ENCODE measurements around the gene ILRUN. TPM values are rescaled to one million over a fixed set of nuclear protein-coding genes. Genes with fewer than 3 reads are reported as not detected.
"Not testable (repeated sequence)": the region's sequence is repeated elsewhere in the genome, so short reads cannot be mapped to it uniquely, and the experiment has no call there.

ILRUN gene
- total and polyA plus RNA-seq, 9 donors: 29.4 to 86.5 (median 47.6) TPM

DNA sequence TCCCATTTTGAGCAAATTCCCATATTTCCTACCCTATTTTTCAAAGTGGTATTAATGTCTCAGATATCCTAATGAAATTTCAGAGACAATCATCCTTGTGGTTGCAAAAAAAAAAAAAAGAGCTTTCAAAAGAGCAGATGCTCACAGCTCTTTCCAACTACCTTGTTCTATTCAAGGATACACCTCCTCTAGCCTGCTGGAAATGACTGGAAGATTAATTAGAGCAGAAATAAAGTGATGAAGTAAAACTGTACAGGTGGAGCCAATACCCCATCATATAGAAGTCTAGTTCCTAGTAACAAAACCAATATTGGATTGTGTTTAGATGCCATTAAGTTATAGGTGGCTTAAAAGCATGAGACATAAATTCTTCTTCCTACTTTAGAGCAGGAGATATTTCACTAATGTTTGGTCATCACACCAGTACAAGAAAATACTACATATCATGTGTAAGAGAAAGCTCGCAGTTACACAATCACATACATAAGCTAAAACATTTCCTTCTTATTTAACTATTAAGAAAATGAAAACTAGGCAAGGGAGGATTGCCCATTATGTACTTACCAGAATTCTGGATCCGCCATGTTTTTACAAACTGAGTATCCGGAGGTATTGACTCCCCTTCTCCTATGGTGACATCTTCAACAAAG, 42.4 kb downstream of the ILRUN start:
- WGBS, 3 donors: 95 to 97% (median 95%) methylated on average over 3 of the region's 3 CpGs
- H3K27ac ChIP-seq: no peak overlapping the region
- H3K9me3 ChIP-seq: no peaks in the 10 kb centered on the region
- H3K27me3 ChIP-seq: no peaks in the 10 kb centered on the region
- TF ChIP-seq POLR2A (IDR thresholded peaks at IDR 0.05) (no peak), EP300 (IDR thresholded peaks at IDR 0.05) (no peak)
- intact Hi-C loops (cut with DNase I): no loop called here
- no peak for DNase-seq
- H3K4me1 ChIP-seq (ENCODE audit: insufficient read depth): peaks cover 10% of the 10 kb centered on the region
- no peaks in the 10 kb centered on the region for H3K36me3 ChIP-seq
- no peak overlapping the region for H3K4me3 ChIP-seq

DNA sequence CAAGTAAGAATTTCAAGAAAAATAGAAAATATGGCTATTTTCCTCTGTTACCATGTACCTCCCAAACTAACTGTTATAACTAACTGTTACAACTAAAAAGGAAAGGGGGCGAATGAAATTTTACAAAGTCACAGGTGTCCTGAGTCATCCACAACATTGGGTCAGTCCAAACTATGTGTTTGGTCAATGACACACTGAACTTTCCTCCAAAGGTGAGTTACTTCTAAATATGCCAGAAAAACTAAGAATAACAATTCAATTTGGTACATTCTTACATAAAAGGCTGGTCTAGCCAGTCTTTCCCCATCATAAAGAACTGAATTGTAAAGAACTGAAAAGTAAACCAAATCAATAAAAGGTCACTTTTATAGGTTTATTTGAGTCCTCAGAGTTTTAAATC, 44.3 kb downstream of the ILRUN start:
- 93 to 98% (median 95%) methylated on average over 1 of the region's 1 CpG for WGBS, 3 donors
- TF ChIP-seq, protein P1, sequence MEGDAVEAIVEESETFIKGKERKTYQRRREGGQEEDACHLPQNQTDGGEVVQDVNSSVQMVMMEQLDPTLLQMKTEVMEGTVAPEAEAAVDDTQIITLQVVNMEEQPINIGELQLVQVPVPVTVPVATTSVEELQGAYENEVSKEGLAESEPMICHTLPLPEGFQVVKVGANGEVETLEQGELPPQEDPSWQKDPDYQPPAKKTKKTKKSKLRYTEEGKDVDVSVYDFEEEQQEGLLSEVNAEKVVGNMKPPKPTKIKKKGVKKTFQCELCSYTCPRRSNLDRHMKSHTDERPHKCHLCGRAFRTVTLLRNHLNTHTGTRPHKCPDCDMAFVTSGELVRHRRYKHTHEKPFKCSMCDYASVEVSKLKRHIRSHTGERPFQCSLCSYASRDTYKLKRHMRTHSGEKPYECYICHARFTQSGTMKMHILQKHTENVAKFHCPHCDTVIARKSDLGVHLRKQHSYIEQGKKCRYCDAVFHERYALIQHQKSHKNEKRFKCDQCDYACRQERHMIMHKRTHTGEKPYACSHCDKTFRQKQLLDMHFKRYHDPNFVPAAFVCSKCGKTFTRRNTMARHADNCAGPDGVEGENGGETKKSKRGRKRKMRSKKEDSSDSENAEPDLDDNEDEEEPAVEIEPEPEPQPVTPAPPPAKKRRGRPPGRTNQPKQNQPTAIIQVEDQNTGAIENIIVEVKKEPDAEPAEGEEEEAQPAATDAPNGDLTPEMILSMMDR (IDR thresholded peaks at IDR 0.05): no peak
- TF ChIP-seq POLR2A (IDR thresholded peaks at IDR 0.05) (no peak), EP300 (IDR thresholded peaks at IDR 0.05) (no peak)
- Histone ChIP-seq H3K27me3 (no peaks in the 10 kb centered on the region), H3K9me3 (no peaks in the 10 kb centered on the region), H3K27ac (no peak overlapping the region), H3K4me1 (ENCODE audit: insufficient read depth) (peaks cover 4% of the 10 kb centered on the region), H3K36me3 (no peaks in the 10 kb centered on the region), H3K4me3 (no peak overlapping the region)
- intact Hi-C loops (cut with DNase I): no loop called here
- no peak for DNase-seq

DNA sequence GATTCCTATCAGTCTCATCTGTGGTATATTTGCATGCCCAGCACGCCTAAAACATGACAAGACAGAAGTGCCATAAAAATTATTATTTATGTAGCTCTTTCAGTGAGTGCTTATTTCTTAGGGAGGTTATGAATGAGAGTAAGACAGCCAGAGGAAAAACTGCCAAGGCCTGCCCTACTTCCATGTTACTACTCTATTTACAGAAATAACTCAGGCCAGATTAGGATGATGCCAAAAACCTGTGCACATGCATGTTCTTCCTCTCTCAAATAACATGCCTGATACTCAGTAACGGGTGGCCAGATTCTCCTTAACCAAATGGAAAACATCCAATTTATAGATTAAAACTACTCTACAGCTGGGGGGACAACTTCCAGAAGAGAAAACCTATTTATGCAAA, 45.7 kb downstream of the ILRUN start:
- Histone ChIP-seq H3K36me3 (no peaks in the 10 kb centered on the region), H3K4me3 (no peak overlapping the region), H3K4me1 (ENCODE audit: insufficient read depth) (peaks cover under 1% of the 10 kb centered on the region), H3K27me3 (no peaks in the 10 kb centered on the region), H3K27ac (no peak overlapping the region), H3K9me3 (no peaks in the 10 kb centered on the region)
- TF ChIP-seq EP300 (IDR thresholded peaks at IDR 0.05) (no peak), POLR2A (IDR thresholded peaks at IDR 0.05) (no peak)
- intact Hi-C loops (cut with DNase I): no loop called here
- no peak for DNase-seq
- 80 to 83% (median 82%) methylated on average over 2 of the region's 2 CpGs for WGBS, 3 donors

DNA sequence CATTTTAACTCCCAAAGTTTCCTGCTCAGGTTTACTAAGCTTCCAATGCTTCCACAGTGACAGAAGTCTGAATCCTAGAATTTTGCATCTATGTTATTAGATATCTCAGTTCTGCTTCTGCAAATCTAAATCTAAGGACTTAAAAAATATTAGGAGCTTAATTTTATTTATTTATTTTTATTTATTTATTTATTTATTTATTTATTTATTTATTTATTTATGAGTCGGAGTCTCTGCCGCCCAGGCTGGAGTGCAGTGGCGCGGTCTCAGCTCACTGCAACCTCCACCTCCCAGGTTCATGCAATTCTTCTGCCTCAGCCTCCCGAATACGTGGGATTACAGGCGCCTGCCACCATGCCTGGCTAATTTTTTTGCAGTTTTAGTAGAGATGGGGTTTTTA, 46.3 kb downstream of the ILRUN start:
- H3K27ac ChIP-seq; H3K4me1 ChIP-seq (ENCODE audit: insufficient read depth); intact Hi-C loops (cut with DNase I); H3K36me3 ChIP-seq; H3K27me3 ChIP-seq; H3K9me3 ChIP-seq; H3K4me3 ChIP-seq; DNase-seq: not testable (repeated sequence)
- WGBS, 3 donors: 89 to 98% (median 96%) methylated on average over 7 of the region's 7 CpGs

DNA sequence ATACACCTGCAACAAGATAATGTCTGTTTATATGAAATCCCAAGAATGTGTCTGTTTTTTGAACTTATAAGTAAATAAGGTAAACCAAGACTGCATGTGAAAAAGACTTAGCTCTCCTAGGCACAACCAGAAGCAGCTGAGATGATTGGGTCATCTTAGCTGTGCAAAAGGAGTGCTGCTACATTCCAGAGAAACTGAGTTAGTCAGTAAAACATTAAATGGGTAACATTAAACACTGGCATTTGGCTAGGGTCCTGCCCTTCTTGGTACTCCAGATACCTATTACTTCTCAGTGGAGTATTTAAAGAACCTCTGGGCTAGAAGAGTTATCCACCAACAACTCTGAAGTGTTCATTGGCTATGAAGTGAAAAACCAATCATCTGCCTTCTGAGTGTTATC, 47.8 kb downstream of the ILRUN start:
- Histone ChIP-seq H3K9me3 (no peaks in the 10 kb centered on the region), H3K36me3 (no peaks in the 10 kb centered on the region), H3K27me3 (no peaks in the 10 kb centered on the region), H3K27ac (no peak overlapping the region), H3K4me1 (ENCODE audit: insufficient read depth) (no peaks in the 10 kb centered on the region), H3K4me3 (no peak overlapping the region)
- TF ChIP-seq EP300 (IDR thresholded peaks at IDR 0.05) (no peak), POLR2A (IDR thresholded peaks at IDR 0.05) (no peak)
- TF ChIP-seq, protein P1 (IDR thresholded peaks at IDR 0.05): no peak
- intact Hi-C loops (cut with DNase I): no loop called here
- no peak for DNase-seq

Small RNA genes lying within 50 kb of the gene (small RNA-seq; reads per million reads assigned to genes)
- not detected for gene RN7SL200P

Other genes with a start within 250 kb of the ILRUN start
- gene PACSIN1, start 230.7 kb downstream of the ILRUN start, total RNA-seq: under 1 TPM in 5 of 7 donors, not detected in 2; 0.08 to 0.47 (median 0.35) TPM
- gene PACSIN1, start 230.7 kb downstream of the ILRUN start, polyA plus RNA-seq: under 1 TPM; 0.45 to 0.55 TPM
- 1 to 10 TPM in 1 of 7 donors, under 1 TPM in 4, not detected in 2; 0.24 to 1.6 (median 0.69) TPM for gene SPDEF, start 140.4 kb downstream of the ILRUN start, total RNA-seq
- gene SPDEF, start 140.4 kb downstream of the ILRUN start, polyA plus RNA-seq: under 1 TPM in 1 of 2 donors, not detected in 1; 0.11 TPM
- gene SNRPC, start 60.7 kb upstream of the ILRUN start, total RNA-seq: 10 to 100 TPM; 46.6 to 93.2 (median 57.1) TPM
- 10 to 100 TPM; 79.5 to 94.3 TPM for gene SNRPC, start 60.7 kb upstream of the ILRUN start, polyA plus RNA-seq
- 10 to 100 TPM in 2 of 7 donors, 1 to 10 TPM in 5; 6.3 to 18.1 (median 7.5) TPM for gene BLTP3A, start 95.3 kb upstream of the ILRUN start, total RNA-seq
- 1 to 10 TPM; 2.7 to 7.5 TPM for gene BLTP3A, start 95.3 kb upstream of the ILRUN start, polyA plus RNA-seq
- 10 to 100 TPM; 16.0 to 25.0 (median 19.1) TPM for gene TAF11, start 191.3 kb upstream of the ILRUN start, total RNA-seq
- 10 to 100 TPM; 30.7 to 30.8 TPM for gene TAF11, start 191.3 kb upstream of the ILRUN start, polyA plus RNA-seq
- gene ANKS1A, start 192.5 kb upstream of the ILRUN start, total RNA-seq: 10 to 100 TPM; 16.0 to 45.0 (median 28.9) TPM
- 10 to 100 TPM; 19.2 to 20.5 TPM for gene ANKS1A, start 192.5 kb upstream of the ILRUN start, polyA plus RNA-seq

Data from ovary (tissue), 9 donors.